GM23248 (cell line): ENCODE measurements around the gene RHBDL3. TPM values are rescaled to one million over a fixed set of nuclear protein-coding genes. Genes with fewer than 3 reads are reported as not detected.

ENCODE experiments used
- DNase-seq: peaks from one replicate; pipeline ENCODE4 v3.0.0-alpha.2; 2015
- H2AFZ ChIP-seq: fragments of 200-600 bp; sonication (generic); 2 replicates; pipeline ENCODE4 v1.6.1; 2016; ENCODE audit warnings: antibody characterized with exemption
- H3F3A ChIP-seq: fragments of 200-600 bp; sonication (generic); 2 replicates; pipeline ENCODE4 v1.6.1; 2016; ENCODE audit warnings: mild to moderate bottlenecking, antibody characterized with exemption, mixed run types; ENCODE audit not compliant: insufficient read depth
- H3K27ac ChIP-seq: fragments of 200-600 bp; sonication (generic); 2 replicates; pipeline ENCODE4 v1.5.1; 2016; ENCODE audit warnings: mild to moderate bottlenecking
- H3K27me3 ChIP-seq: fragments of 200-600 bp; sonication (generic); replicated peaks from 2 replicates; pipeline ENCODE4 v1.6.1; 2016; ENCODE audit warnings: mild to moderate bottlenecking; ENCODE audit not compliant: insufficient read depth
- H3K36me3 ChIP-seq: fragments of 200-600 bp; sonication (generic); 2 replicates; pipeline ENCODE4 v1.6.1; 2016; ENCODE audit warnings: low read depth, mild to moderate bottlenecking
- H3K4me1 ChIP-seq: fragments of 200-600 bp; sonication (generic); 2 replicates; pipeline ENCODE4 v1.6.1; 2016; ENCODE audit warnings: mild to moderate bottlenecking; ENCODE audit not compliant: insufficient read depth
- H3K4me2 ChIP-seq: fragments of 200-600 bp; sonication (generic); one replicate; pipeline ENCODE4 v1.6.1; 2016; ENCODE audit warnings: mild to moderate bottlenecking; ENCODE audit not compliant: unreplicated experiment
- H3K4me3 ChIP-seq: fragments of 200-600 bp; sonication (generic); 2 replicates; pipeline ENCODE4 v1.5.1; 2016; ENCODE audit warnings: mild to moderate bottlenecking
- H3K79me2 ChIP-seq: fragments of 200-600 bp; sonication (generic); 2 replicates; pipeline ENCODE4 v1.6.1; 2016; ENCODE audit warnings: mild to moderate bottlenecking; ENCODE audit not compliant: insufficient read depth
- H3K9ac ChIP-seq: fragments of 200-600 bp; sonication (generic); 2 replicates; pipeline ENCODE4 v1.6.1; 2016; ENCODE audit warnings: mild to moderate bottlenecking
- H3K9me2 ChIP-seq: fragments of 200-600 bp; sonication (generic); 2 replicates; pipeline ENCODE4 v1.6.1; 2016; ENCODE audit warnings: mixed run types, mild to moderate bottlenecking, moderate library complexity; ENCODE audit not compliant: insufficient read depth
- H3K9me3 ChIP-seq: fragments of 200-600 bp; sonication (generic); one replicate; pipeline ENCODE4 v1.6.1; 2017; ENCODE audit warnings: low read depth
- H4K20me1 ChIP-seq: fragments of 200-600 bp; sonication (generic); 2 replicates; pipeline ENCODE4 v1.6.0; 2016; ENCODE audit not compliant: insufficient read depth
- EZH2 ChIP-seq: fragments of 200-600 bp; sonication (generic); IDR thresholded peaks from 2 replicates; pipeline ENCODE4 v1.6.1; 2018; ENCODE audit warnings: antibody characterized with exemption, mild to moderate bottlenecking; ENCODE audit not compliant: insufficient read depth, poor library complexity, severe bottlenecking
- EZH2phosphoT487 ChIP-seq: fragments of 200-600 bp; sonication (generic); IDR thresholded peaks from 2 replicates; pipeline ENCODE4 v1.6.1; 2018; ENCODE audit warnings: antibody characterized with exemption, moderate library complexity, mild to moderate bottlenecking, low read depth; ENCODE audit not compliant: insufficient read depth
- WGBS, 2 experiments: methylation state at CpG; one replicate each; pipeline ENCODE4 v1.1.6; 2015 to 2017; ENCODE audit warnings: low lambda C conversion rate in 2 of 2, low coverage in 1 of 2; ENCODE audit errors: missing lambda C conversion rate in 2 of 2; 5-methylcytosine and 5-hydroxymethylcytosine counted together
- in situ Hi-C: fragments of 300-500 bp; cut with MboI; formaldehyde crosslinking; loops from 2 replicates; pipeline ENCODE4 v1.15.0; 2020
- polyA plus RNA-seq: library from polyadenylated mRNA; unstranded; fragments of >200 nt; fragmentation: Nextera tagmentation; extraction: Ambion mirVana; gene quantifications from 2 replicates; pipeline ENCODE4 v1.2.1, GENCODE V29; 2016
- total RNA-seq: library from RNA; depleted of rRNA; stranded (reverse); fragments of >200 nt; shearing (Covaris generic); gene quantifications from 2 replicates; pipeline ENCODE4 v1.2.3, GENCODE V29; 2014

RHBDL3 gene
- total and polyA plus RNA-seq, 2 experiments from 2014 or later = 0.09 to 0.11 TPM

DNA sequence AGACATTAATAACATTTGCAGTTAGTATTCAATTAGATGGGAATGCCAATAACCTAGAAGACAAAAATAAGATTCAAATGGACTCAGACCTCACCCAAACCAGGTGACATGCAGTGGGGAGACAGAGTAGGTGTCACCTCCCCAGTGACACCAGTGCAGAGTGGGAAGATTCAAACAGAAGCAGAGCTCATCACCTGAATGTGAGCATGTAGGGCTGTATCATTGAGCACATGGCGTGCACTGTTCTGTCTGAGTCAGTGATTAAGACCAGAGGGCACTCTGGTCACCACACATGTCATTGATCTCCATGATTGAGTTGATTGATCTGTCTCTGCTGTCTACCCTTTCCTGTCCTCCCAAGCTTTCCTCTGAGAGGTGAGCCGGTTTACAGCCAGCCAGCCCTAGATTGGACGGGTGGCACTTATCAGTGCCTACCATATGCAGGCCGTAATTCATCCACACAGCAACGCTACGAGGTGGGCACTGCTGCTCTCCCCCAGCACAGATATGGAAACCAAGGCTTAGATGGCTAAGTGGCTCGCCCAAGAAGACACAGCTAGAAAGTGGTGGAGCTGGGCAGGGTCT lies 34.0 kb downstream of the RHBDL3 start:
- 83 to 93% methylated on average over 7 of the region's 7 CpGs for WGBS, 2 experiments
- Histone ChIP-seq H3K79me2 (no peaks in the 10 kb centered on the region), H3F3A (no peaks in the 10 kb centered on the region), H4K20me1 (no peaks in the 10 kb centered on the region), H3K27me3 (no peaks in the 10 kb centered on the region), H2AFZ (no peak overlapping the region), H3K4me3 (no peak overlapping the region), H3K27ac (no peak overlapping the region), H3K9ac (no peak overlapping the region), H3K9me2 (no peaks in the 10 kb centered on the region), H3K9me3 (no peaks in the 10 kb centered on the region), H3K36me3 (no peaks in the 10 kb centered on the region), H3K4me2 (no peak overlapping the region), H3K4me1 (no peaks in the 10 kb centered on the region)
- no peak for TF ChIP-seq EZH2phosphoT487
- TF ChIP-seq EZH2 = no peak
- in situ Hi-C loops = no loop called here
- no peak for DNase-seq

DNA sequence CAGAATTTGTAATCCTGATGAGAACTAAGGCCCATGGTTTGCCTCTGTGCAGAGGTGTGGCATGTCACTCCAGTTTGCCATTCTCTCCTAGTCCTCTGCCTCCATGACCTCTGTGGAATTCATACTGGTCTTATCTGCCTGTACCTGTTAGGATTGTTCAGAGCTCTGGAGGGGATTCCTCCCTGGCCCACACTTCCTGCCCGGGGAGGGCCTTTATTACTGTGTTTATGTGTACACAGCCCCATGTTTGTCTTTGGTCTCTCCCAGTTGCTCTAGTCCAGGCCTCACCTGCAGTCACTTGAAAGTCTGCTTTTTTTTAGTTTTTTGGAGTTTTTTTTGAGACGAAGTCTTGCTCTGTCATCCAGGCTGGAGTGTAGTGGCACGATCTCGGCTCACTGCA lies 36.4 kb downstream of the RHBDL3 start:
- WGBS, 2 experiments = 90 to 91% methylated on average over 4 of the region's 4 CpGs
- no peak overlapping the region for H2AFZ ChIP-seq
- H3K79me2 ChIP-seq = no peaks in the 10 kb centered on the region
- H3K4me1 ChIP-seq = no peaks in the 10 kb centered on the region
- no peak overlapping the region for H3K4me3 ChIP-seq
- no peak overlapping the region for H3K9ac ChIP-seq
- DNase-seq = no peak
- no peak overlapping the region for H3K4me2 ChIP-seq
- H4K20me1 ChIP-seq = no peaks in the 10 kb centered on the region
- H3K27ac ChIP-seq = no peak overlapping the region
- H3K27me3 ChIP-seq = no peaks in the 10 kb centered on the region
- H3K36me3 ChIP-seq = no peaks in the 10 kb centered on the region
- in situ Hi-C loops = no loop called here
- H3K9me3 ChIP-seq = no peaks in the 10 kb centered on the region
- H3K9me2 ChIP-seq = no peaks in the 10 kb centered on the region
- TF ChIP-seq EZH2phosphoT487 (no peak), EZH2 (no peak)
- no peaks in the 10 kb centered on the region for H3F3A ChIP-seq

DNA sequence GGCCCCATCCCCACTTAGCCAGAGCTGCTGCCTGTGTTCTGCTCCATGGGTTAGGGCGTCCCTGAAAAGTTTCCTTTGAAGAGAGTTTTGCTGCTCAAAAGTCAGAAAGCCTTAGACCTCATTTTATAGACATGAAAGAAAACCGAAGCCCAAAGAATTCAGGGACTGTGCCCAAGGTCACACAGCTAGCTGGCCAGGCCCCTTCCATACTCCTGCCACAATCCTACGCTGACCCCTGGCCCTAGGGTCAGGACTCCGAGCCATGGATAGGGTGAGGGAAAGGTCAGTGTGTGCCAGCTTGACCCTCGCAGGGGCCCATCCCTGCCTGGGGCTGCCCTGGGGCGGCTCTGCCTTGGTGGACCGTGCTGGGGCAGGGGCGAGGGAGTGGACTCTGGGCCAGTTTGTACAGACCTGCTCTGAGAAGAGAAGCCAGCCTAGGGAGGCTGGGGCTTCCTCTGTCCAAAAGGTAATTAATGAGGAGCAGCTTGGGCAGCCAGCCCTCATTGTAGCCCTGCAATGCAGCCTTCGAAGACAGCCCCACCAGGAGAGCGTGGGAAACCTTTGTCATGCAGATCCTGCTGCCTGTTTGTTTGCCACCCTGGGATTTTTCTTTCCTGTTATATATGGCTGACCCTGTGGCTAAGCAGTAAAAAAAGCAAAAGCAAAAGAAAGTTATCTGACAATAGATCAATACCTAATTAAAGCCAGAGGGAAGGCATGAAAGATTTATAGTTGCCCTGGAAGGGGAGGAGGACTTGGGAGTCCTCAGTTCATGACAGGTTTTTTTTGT lies 37.4 kb downstream of the RHBDL3 start:
- no peaks in the 10 kb centered on the region for H3F3A ChIP-seq
- in situ Hi-C loops = no loop called here
- no peaks in the 10 kb centered on the region for H3K79me2 ChIP-seq
- H3K27me3 ChIP-seq = no peaks in the 10 kb centered on the region
- H2AFZ ChIP-seq = no peak overlapping the region
- no peaks in the 10 kb centered on the region for H3K36me3 ChIP-seq
- H3K4me3 ChIP-seq = no peak overlapping the region
- no peak for DNase-seq
- TF ChIP-seq EZH2phosphoT487 = no peak
- no peaks in the 10 kb centered on the region for H4K20me1 ChIP-seq
- H3K9me3 ChIP-seq = no peaks in the 10 kb centered on the region
- H3K9ac ChIP-seq = no peak overlapping the region
- WGBS, 2 experiments = 83 to 88% methylated on average over 10 of the region's 10 CpGs
- no peaks in the 10 kb centered on the region for H3K4me1 ChIP-seq
- no peak overlapping the region for H3K4me2 ChIP-seq
- H3K9me2 ChIP-seq = no peaks in the 10 kb centered on the region
- H3K27ac ChIP-seq = no peak overlapping the region

DNA sequence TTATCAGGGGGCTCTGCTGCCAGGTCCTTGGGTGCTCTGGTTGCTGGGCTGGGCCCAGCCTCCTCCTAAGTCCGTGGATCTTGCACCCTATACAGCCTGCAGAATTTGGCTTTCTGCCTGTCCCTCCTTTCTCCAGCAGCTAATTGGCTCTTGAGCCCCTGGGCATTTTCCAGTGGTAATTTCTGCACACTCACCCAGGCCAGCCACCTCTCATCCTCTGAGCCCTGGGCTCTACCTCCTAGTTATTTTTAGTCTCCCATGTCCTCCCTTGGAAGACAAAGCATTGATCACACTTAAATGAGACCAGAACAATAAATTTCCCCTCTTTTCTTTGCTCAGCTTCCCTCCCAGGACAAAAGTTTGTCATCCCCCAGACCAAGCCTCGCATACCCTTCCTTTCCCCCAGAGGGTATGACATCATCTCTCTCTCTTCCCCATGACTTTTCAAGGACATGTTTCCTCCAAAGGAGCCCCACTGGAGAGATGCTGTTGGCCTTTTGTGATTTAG lies 38.2 kb downstream of the RHBDL3 start:
- TF ChIP-seq EZH2phosphoT487 (no peak), EZH2 (no peak)
- Histone ChIP-seq H4K20me1 (no peaks in the 10 kb centered on the region; the same call in 1 of the 2 replicates), H3K36me3 (no peaks in the 10 kb centered on the region), H3K4me1 (no peaks in the 10 kb centered on the region), H3K79me2 (no peaks in the 10 kb centered on the region), H3K27ac (no peak overlapping the region), H3K9me2 (no peaks in the 10 kb centered on the region), H3K4me3 (no peak overlapping the region), H2AFZ (no peak overlapping the region), H3K27me3 (no peaks in the 10 kb centered on the region), H3K4me2 (no peak overlapping the region), H3K9me3 (no peaks in the 10 kb centered on the region), H3K9ac (no peak overlapping the region), H3F3A (no peaks in the 10 kb centered on the region)
- no peak for DNase-seq
- 80 to 98% methylated on average over 2 of the region's 2 CpGs for WGBS, 2 experiments
- in situ Hi-C loops = no loop called here
